SJCRH30 (cell line): ENCODE data around the gene AP4S1. TPM values are rescaled to one million over a fixed set of nuclear protein-coding genes. Genes with fewer than 3 reads are reported as not detected.
"Not testable (repeated sequence)": the region's sequence is repeated elsewhere in the genome, so short reads cannot be mapped to it uniquely, and the experiment has no call there.

Experiments used
- DNase-seq, 2 experiments: peaks; one replicate each; pipeline ENCODE4 v3.0.0-alpha.2; 2015 to 2020
- H3K27ac ChIP-seq: fragments of 250-450 bp; sonication (Bioruptor Pico); 2 replicates; pipeline ENCODE4 v1.5.1; 2020; ENCODE audit warnings: mild to moderate bottlenecking, moderate library complexity
- H3K27me3 ChIP-seq: fragments of 250-450 bp; sonication (Bioruptor Pico); 2 replicates; pipeline ENCODE4 v1.5.1; 2020; ENCODE audit warnings: mild to moderate bottlenecking, moderate library complexity
- H3K36me3 ChIP-seq: fragments of 250-450 bp; sonication (Bioruptor Pico); 2 replicates; pipeline ENCODE4 v1.5.1; 2020; ENCODE audit warnings: mild to moderate bottlenecking, moderate library complexity
- H3K4me1 ChIP-seq: fragments of 250-450 bp; sonication (Bioruptor Pico); 2 replicates; pipeline ENCODE4 v1.5.1; 2020; ENCODE audit warnings: mild to moderate bottlenecking, moderate library complexity
- H3K4me3 ChIP-seq: fragments of 250-450 bp; sonication (Bioruptor Pico); 2 replicates; pipeline ENCODE4 v1.5.1; 2020; ENCODE audit warnings: mild to moderate bottlenecking, moderate library complexity
- H3K9me3 ChIP-seq: fragments of 250-450 bp; sonication (Bioruptor Pico); replicated peaks from 2 replicates; pipeline ENCODE4 v1.5.1; 2020; ENCODE audit warnings: mild to moderate bottlenecking, moderate library complexity
- total RNA-seq: library from RNA; depleted of rRNA; stranded (reverse); fragments of >200 nt; shearing (Covaris generic); gene quantifications from 2 replicates; pipeline ENCODE4 v1.2.3, GENCODE V29; 2014

Gene AP4S1
- total RNA-seq, 1 experiment from 2014 or later: 9.8 TPM

- Histone ChIP-seq H3K27ac (no peak overlapping the region), H3K4me1 (peaks cover 13% of the 10 kb centered on the region; the same call in 1 of the 2 replicates), H3K9me3 (peaks cover 13% of the 10 kb centered on the region), H3K27me3 (no peaks in the 10 kb centered on the region), H3K4me3 (no peak overlapping the region), H3K36me3 (peaks cover 19% of the 10 kb centered on the region)
- no peak for DNase-seq
Observed at GRCh38 chr14:30998100-30998706, 27.2 kb upstream of the AP4S1 start.

- H3K27ac ChIP-seq: no peak overlapping the region
- H3K4me3 ChIP-seq: no peak overlapping the region
- H3K4me1 ChIP-seq: peaks cover 13% of the 10 kb centered on the region; the same call in 1 of the 2 replicates
- DNase-seq: no peak
- no peaks in the 10 kb centered on the region for H3K27me3 ChIP-seq
- peaks cover 13% of the 10 kb centered on the region for H3K9me3 ChIP-seq
- H3K36me3 ChIP-seq: peaks cover 19% of the 10 kb centered on the region
Observed at GRCh38 chr14:30999038-30999773, 26.2 kb upstream of the AP4S1 start.

GRCh38 chr14:31000629-31001338, 24.7 kb upstream of the AP4S1 start:
- Histone ChIP-seq H3K27ac (no peak overlapping the region), H3K4me3 (no peak overlapping the region), H3K36me3 (peaks cover 25% of the 10 kb centered on the region), H3K9me3 (peaks cover 13% of the 10 kb centered on the region), H3K27me3 (no peaks in the 10 kb centered on the region), H3K4me1 (peaks cover 2% of the 10 kb centered on the region; the same call in 1 of the 2 replicates)
- DNase-seq: no peak

GRCh38 chr14:31001339-31001658, 24.1 kb upstream of the AP4S1 start:
- no peak overlapping the region for H3K4me3 ChIP-seq
- H3K36me3 ChIP-seq: peaks cover 27% of the 10 kb centered on the region
- no peaks in the 10 kb centered on the region for H3K27me3 ChIP-seq
- H3K27ac ChIP-seq: no peak overlapping the region
- peaks cover 13% of the 10 kb centered on the region for H3K9me3 ChIP-seq
- no peak for DNase-seq
- H3K4me1 ChIP-seq: no peaks in the 10 kb centered on the region

- Histone ChIP-seq H3K27ac (no peak overlapping the region), H3K4me3 (no peak overlapping the region), H3K4me1 (no peaks in the 10 kb centered on the region), H3K27me3 (no peaks in the 10 kb centered on the region), H3K36me3 (peaks cover 25% of the 10 kb centered on the region), H3K9me3 (peaks cover 6% of the 10 kb centered on the region)
- DNase-seq: no peak
Observed at GRCh38 chr14:31003284-31003683, 22.2 kb upstream of the AP4S1 start.

GRCh38 chr14:31004007-31004406, 21.4 kb upstream of the AP4S1 start:
- not testable (repeated sequence) for H3K4me1 ChIP-seq, H3K4me3 ChIP-seq

GRCh38 chr14:31006703-31007102, 18.7 kb upstream of the AP4S1 start:
- Histone ChIP-seq H3K4me3 (no peak overlapping the region), H3K27ac (no peak overlapping the region), H3K4me1 (no peaks in the 10 kb centered on the region), H3K27me3 (no peaks in the 10 kb centered on the region), H3K36me3 (peaks cover 16% of the 10 kb centered on the region), H3K9me3 (no peaks in the 10 kb centered on the region)
- DNase-seq: no peak

More at GRCh38 chr14:31004007-31004406, 21.4 kb upstream of the AP4S1 start:
- not testable (repeated sequence) for DNase-seq, H3K9me3 ChIP-seq, H3K27ac ChIP-seq, H3K27me3 ChIP-seq
- peaks cover 21% of the 10 kb centered on the region for H3K36me3 ChIP-seq

GRCh38 chr14:31009836-31010574, 15.4 kb upstream of the AP4S1 start:
- no peaks in the 10 kb centered on the region for H3K9me3 ChIP-seq
- no peak for DNase-seq
- H3K4me3 ChIP-seq: no peak overlapping the region

GRCh38 chr14:31010935-31011334, 14.5 kb upstream of the AP4S1 start:
- no peaks in the 10 kb centered on the region for H3K4me1 ChIP-seq
- no peaks in the 10 kb centered on the region for H3K27me3 ChIP-seq
- no peaks in the 10 kb centered on the region for H3K9me3 ChIP-seq
- H3K36me3 ChIP-seq: peaks cover 9% of the 10 kb centered on the region
- H3K27ac ChIP-seq: no peak overlapping the region
- no peak for DNase-seq
- H3K4me3 ChIP-seq: no peak overlapping the region

More at GRCh38 chr14:31009836-31010574, 15.4 kb upstream of the AP4S1 start:
- Histone ChIP-seq H3K27ac (no peak overlapping the region), H3K27me3 (no peaks in the 10 kb centered on the region), H3K4me1 (no peaks in the 10 kb centered on the region), H3K36me3 (peaks cover 15% of the 10 kb centered on the region)

GRCh38 chr14:31013841-31014240, 11.6 kb upstream of the AP4S1 start:
- H3K4me3 ChIP-seq: no peak overlapping the region
- H3K4me1 ChIP-seq: no peaks in the 10 kb centered on the region
- DNase-seq: no peak
- H3K9me3 ChIP-seq: no peaks in the 10 kb centered on the region
- H3K27me3 ChIP-seq: no peaks in the 10 kb centered on the region
- peaks cover 4% of the 10 kb centered on the region for H3K36me3 ChIP-seq
- no peak overlapping the region for H3K27ac ChIP-seq

- no peaks in the 10 kb centered on the region for H3K4me1 ChIP-seq
- no peak overlapping the region for H3K27ac ChIP-seq
- H3K27me3 ChIP-seq: no peaks in the 10 kb centered on the region
- no peak for DNase-seq
- no peak overlapping the region for H3K4me3 ChIP-seq
- peaks cover 28% of the 10 kb centered on the region for H3K36me3 ChIP-seq
- H3K9me3 ChIP-seq: no peaks in the 10 kb centered on the region
Observed at GRCh38 chr14:31018057-31018645, 7.3 kb upstream of the AP4S1 start.

GRCh38 chr14:31020834-31021575, 4.4 kb upstream of the AP4S1 start:
- H3K27ac ChIP-seq: no peak overlapping the region
- no peak overlapping the region for H3K4me3 ChIP-seq
- H3K27me3 ChIP-seq: no peaks in the 10 kb centered on the region
- H3K9me3 ChIP-seq: no peaks in the 10 kb centered on the region
- DNase-seq: no peak
- H3K36me3 ChIP-seq: peaks cover 28% of the 10 kb centered on the region
- no peaks in the 10 kb centered on the region; the same call in 1 of the 2 replicates for H3K4me1 ChIP-seq

- DNase-seq: no peak
- H3K27ac ChIP-seq: no peak overlapping the region
- H3K36me3 ChIP-seq: peaks cover 28% of the 10 kb centered on the region
- no peaks in the 10 kb centered on the region for H3K9me3 ChIP-seq
- H3K4me3 ChIP-seq: no peak overlapping the region
- no peaks in the 10 kb centered on the region for H3K27me3 ChIP-seq
- H3K4me1 ChIP-seq: no peaks in the 10 kb centered on the region; the same call in 1 of the 2 replicates
Observed at GRCh38 chr14:31021576-31021949, 3.9 kb upstream of the AP4S1 start.

GRCh38 chr14:31022386-31022785, 3.1 kb upstream of the AP4S1 start:
- Histone ChIP-seq H3K27ac (no peak overlapping the region), H3K4me1 (no peaks in the 10 kb centered on the region; the same call in 1 of the 2 replicates), H3K36me3 (peaks cover 28% of the 10 kb centered on the region), H3K4me3 (no peak overlapping the region), H3K9me3 (no peaks in the 10 kb centered on the region), H3K27me3 (no peaks in the 10 kb centered on the region)
- DNase-seq: no peak
